SU-DHL-6 (cell line): ENCODE data around the gene NXPH4.

Source experiments
- CTCF ChIP-seq: fragments of 200-600 bp; sonication (generic); IDR thresholded peaks from one replicate; pipeline ENCODE4 v1.5.1; 2017; ENCODE audit warnings: antibody characterized with exemption, mild to moderate bottlenecking, low read length, moderate library complexity; ENCODE audit not compliant: insufficient read depth, poor library complexity, severe bottlenecking
- EZH2phosphoT487 ChIP-seq: fragments of 200-600 bp; sonication (generic), shearing (Covaris generic); conservative IDR thresholded peaks from 2 replicates; pipeline ENCODE4 v1.6.1; 2018; ENCODE audit warnings: mild to moderate bottlenecking, antibody characterized with exemption, low read length, moderate library complexity, mixed read lengths

DNA sequence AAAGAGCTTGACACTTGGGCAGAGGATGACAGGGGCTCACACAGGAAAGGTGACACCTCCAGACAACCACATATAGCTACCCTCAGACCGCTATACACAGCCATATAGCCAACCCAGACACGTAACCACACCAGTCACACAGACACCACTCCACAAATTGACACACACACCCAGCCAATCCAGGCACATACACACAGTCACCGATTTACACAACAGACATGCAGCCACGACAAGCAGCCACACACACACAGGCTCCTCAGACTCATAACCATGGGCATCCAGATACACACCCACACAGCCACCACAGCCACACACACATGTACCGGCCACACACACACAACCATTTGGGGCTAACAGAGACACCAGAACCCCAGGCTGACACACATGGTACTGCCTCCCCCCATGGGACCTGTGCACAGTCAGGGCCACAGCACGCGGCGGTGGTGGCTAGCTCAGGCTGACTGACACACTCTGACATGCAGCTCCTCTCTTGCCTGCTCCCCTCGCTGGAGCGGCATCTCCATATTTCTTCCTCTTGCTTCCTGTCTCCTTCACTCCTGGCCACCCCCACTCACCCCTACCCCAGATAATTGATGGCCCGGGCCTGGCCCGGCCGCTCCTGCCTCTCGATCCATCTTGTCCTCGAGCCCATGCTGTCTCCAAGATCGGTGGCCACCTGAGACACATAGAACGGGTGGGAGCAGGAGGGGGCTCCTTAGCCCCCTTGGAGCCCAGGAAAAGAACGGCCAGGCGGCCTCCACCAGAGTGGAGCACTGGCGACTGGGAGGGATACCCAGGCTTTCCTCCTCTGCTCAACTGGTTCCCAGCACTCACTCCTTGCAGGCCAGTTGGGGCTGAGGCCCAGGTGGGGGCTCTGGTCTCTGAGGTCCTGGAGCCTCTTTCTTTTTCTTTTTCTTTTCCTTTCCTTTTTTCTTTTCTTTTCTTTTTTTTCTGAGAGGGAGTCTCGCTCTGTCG is 6.9 kb downstream of the NXPH4 start:
- TF ChIP-seq CTCF: no peak
- no peak for TF ChIP-seq EZH2phosphoT487
